Measurements from ENCODE around the gene SLC12A7.

SLC12A7 gene

DNA sequence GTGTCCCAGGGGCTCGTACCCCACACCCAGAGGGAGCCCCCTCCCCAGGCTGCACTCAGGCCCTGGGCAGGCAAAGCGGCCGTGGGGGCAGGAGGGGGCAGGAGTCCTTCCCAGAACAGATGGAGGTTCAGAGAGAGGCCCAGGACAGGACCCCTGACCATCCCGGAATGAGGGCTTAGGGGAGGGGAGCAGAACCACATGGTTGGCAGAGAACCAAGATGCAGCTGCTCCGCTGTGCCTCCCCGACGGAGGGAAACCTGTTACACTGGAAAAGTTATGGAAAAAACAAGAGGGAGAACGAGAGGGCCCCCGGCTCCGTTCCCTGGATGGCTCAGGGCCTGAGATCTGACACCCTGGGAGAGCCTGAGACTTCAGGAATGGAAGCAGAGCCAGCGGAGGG is 22.7 kb downstream of the SLC12A7 start:
- TF ChIP-seq, protein P1, sequence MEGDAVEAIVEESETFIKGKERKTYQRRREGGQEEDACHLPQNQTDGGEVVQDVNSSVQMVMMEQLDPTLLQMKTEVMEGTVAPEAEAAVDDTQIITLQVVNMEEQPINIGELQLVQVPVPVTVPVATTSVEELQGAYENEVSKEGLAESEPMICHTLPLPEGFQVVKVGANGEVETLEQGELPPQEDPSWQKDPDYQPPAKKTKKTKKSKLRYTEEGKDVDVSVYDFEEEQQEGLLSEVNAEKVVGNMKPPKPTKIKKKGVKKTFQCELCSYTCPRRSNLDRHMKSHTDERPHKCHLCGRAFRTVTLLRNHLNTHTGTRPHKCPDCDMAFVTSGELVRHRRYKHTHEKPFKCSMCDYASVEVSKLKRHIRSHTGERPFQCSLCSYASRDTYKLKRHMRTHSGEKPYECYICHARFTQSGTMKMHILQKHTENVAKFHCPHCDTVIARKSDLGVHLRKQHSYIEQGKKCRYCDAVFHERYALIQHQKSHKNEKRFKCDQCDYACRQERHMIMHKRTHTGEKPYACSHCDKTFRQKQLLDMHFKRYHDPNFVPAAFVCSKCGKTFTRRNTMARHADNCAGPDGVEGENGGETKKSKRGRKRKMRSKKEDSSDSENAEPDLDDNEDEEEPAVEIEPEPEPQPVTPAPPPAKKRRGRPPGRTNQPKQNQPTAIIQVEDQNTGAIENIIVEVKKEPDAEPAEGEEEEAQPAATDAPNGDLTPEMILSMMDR (IDR thresholded peaks at IDR 0.05; ENCODE audit: low read length, missing control alignments): no peak
- DNase-seq (ENCODE audit: low read depth): no peak
- no peak overlapping the region for H3K4me3 ChIP-seq (replicated peaks; ENCODE audit: low read depth, low read length)

DNA sequence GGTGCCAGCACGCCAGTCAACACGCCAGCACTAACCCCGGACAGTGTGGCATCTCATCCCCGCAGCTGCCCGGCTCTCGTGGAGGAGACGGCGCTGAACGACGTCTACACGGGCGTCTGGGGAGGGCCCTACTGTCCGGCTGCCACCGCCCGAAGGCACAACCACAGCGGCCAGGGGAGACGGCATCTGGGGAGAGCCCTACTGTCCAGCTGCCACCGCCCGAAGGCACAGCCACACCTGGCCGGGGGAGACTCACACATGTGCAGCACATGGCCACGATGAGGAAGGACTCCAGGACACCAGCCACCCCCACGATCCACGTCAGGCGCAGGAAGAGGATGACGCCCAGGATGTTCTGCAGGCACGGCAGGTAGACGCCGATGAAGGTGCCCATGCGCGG is 23.1 kb downstream of the SLC12A7 start:
- TF ChIP-seq, protein P1 (IDR thresholded peaks at IDR 0.05; ENCODE audit: low read length, missing control alignments): no peak
- no peak for DNase-seq (ENCODE audit: low read depth)
- H3K4me3 ChIP-seq (replicated peaks; ENCODE audit: low read depth, low read length): no peak overlapping the region

DNA sequence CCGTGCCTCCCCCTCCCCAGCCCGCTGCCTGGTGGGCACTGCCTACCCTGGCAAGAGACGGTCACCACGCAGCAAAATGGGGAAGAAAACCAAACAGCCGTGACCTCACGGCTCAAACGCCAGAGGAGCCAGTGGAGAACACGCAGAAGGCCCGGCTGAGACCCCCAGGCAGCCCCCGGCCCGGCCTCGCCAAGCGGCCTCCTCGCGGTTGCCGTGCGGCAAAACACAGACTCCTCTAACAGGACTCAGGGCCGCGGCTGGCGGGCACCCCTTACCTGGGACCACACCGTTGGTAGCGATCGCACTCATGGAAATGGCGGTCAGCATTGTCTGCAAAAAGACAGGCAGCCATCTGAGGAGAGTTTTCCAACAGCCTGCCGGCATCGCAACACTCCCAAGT is 23.8 kb downstream of the SLC12A7 start:
- no peak overlapping the region for H3K4me3 ChIP-seq (replicated peaks; ENCODE audit: low read depth, low read length)
- DNase-seq (ENCODE audit: low read depth): no peak
- TF ChIP-seq, protein P1 (IDR thresholded peaks at IDR 0.05; ENCODE audit: low read length, missing control alignments): no peak

DNA sequence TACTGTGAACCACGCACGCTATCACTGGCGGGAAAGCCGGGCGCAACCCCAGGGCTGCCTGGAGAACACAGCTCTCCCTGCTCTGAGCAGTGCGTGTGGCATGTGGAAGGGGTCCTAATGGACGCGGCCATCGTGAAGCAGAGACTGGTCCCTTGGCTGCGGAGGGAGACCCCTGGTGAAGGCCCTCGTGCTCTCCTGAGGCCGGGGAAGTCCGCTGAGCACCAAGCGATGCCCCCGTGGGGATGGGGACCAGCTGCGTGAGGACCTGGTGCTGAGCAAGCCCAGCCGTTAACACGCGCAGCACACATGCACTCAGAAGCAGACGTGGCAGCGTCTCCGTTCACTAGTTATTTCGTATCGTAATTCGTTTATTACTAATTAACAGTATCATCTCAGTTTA is 24.4 kb downstream of the SLC12A7 start:
- no peak overlapping the region for H3K4me3 ChIP-seq (replicated peaks; ENCODE audit: low read depth, low read length)
- TF ChIP-seq, protein P1 (IDR thresholded peaks at IDR 0.05; ENCODE audit: low read length, missing control alignments): no peak
- no peak for DNase-seq (ENCODE audit: low read depth)

DNA sequence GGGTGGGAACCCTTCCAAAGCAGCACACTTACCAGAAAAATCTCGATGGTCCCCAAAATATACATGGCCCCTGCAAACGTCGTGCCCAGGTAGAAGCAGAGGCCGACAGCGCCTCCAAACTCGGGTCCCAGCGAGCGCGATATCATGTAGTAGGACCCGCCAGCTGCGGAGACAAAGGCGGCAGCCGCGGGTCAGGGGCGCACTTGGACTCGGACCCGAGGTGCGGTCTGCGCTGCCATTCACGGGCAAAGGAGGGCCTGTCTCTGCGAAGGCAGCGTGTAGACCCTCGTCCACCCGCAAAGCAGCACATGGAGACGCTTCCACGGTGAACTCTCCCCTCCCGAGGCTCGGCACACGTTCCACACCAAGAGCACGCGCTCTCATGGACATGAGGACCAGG is 25.0 kb downstream of the SLC12A7 start:
- TF ChIP-seq, protein P1 (IDR thresholded peaks at IDR 0.05; ENCODE audit: low read length, missing control alignments): no peak
- no peak overlapping the region for H3K4me3 ChIP-seq (replicated peaks; ENCODE audit: low read depth, low read length)
- DNase-seq (ENCODE audit: low read depth): no peak

DNA sequence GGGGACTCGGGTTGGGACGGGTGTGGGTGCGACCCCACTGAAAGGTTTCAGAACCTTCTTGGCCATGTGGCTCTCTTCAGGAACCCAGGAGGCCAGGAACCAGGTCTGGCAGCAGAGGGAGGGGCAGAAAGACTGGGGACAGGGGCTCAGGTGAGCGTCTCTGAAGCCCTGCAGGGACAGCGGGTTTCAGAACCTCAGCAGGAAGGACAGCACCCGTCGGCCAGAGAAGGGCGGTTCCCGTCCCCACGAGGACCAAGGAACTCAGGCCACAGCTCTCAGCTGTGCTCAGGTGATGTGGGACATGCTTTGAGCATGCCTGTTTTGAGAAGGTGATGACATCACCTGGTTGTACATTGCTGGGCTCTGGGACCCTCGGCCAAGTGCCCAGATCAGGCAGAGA is 25.7 kb downstream of the SLC12A7 start:
- no peak for DNase-seq (ENCODE audit: low read depth)

DNA sequence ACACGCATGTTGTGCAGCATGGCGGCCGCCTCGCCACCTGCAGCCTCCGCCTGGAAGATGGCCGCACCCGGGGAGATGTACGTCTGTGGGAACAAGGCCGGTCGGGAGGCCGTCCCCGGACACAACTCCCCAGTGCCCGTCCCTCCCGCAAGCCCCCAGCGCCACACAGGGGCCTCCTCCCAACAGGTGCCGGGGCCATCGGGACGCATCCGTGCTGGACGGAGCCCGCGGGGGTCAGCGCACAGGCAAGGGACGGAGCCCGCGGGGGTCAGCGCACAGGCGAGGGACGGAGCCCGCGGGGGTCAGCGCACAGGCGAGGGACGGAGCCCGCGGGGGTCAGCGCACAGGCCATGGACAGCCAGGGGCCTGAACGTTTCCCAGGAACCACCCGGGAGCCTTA is 26.5 kb downstream of the SLC12A7 start:
- TF ChIP-seq, protein P1 (IDR thresholded peaks at IDR 0.05; ENCODE audit: low read length, missing control alignments): no peak
- DNase-seq (ENCODE audit: low read depth): no peak
- H3K4me3 ChIP-seq (replicated peaks; ENCODE audit: low read depth, low read length): no peak overlapping the region

More for the DNA sequence above, 25.7 kb downstream of the SLC12A7 start:
- TF ChIP-seq, protein P1 (IDR thresholded peaks at IDR 0.05; ENCODE audit: low read length, missing control alignments): no peak
- H3K4me3 ChIP-seq (replicated peaks; ENCODE audit: low read depth, low read length): no peak overlapping the region
